ENCODE results near the gene GOLIM4. TPM values are rescaled to one million over a fixed set of nuclear protein-coding genes. Genes with fewer than 3 reads are reported as not detected.
"Not testable (repeated sequence)": the region's sequence is repeated elsewhere in the genome, so short reads cannot be mapped to it uniquely, and the experiment has no call there.

The GOLIM4 gene
- total RNA-seq, 1 donor from 2014 or later: 46.3 TPM

DNA sequence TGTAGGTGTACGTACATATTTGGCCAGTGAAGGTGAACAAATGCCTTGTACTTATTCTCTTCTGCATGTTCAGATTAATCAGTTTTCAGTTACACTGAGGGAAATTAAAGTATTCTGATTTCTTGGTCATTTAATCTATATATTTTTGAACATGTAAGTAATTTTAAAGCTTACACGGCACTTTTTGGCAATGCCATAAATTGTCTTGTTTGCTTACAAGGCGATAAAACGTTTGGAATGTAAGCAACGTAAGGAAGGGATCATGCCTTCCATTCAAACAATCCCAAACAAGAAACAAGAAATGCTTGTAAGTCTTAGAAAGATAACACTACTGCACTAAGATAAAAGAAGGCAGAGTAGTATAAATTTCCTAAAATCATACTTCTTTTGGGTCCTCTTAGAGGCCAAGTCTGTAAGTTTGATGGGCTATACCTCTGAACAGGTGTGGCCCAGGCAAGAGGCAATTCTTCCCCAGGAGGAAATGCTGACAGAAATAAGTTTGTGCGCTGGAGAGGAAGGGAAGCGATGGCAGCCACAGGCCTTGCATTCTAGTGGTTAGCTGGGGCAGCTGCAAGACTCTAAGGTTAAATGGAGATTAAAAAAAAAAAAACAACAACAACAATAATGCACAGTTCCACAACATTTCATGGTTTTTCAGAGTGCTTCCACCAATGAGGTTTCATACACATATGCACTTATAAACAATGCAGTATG lies 73.8 kb downstream of the GOLIM4 start:
- Mint-ChIP-seq H3K27me3 (ENCODE audit: low read depth) (no peaks in the 10 kb centered on the region), H3K36me3 (ENCODE audit: low read depth) (peaks cover 31% of the 10 kb centered on the region), H3K9me3 (ENCODE audit: low read depth) (no peaks in the 10 kb centered on the region), H3K4me1 (ENCODE audit: low read depth) (peaks cover 20% of the 10 kb centered on the region), H3K4me3 (ENCODE audit: unreplicated experiment) (no peak overlapping the region), H3K27ac (ENCODE audit: unreplicated experiment) (no peak overlapping the region)
- no peak for DNase-seq (ENCODE audit: low spot score)
- TF ChIP-seq CTCF (IDR thresholded peaks at IDR 0.05): no peak

GRCh38 chr3:168011280-168011679 lies 84.4 kb downstream of the GOLIM4 start:
- H3K4me1 Mint-ChIP-seq (ENCODE audit: low read depth): not testable (repeated sequence)

GRCh38 chr3:168006584-168006983 lies 89.1 kb downstream of the GOLIM4 start:
- no peak for TF ChIP-seq CTCF (IDR thresholded peaks at IDR 0.05)
- H3K36me3 Mint-ChIP-seq (ENCODE audit: low read depth): peaks cover 16% of the 10 kb centered on the region
- no peak for DNase-seq (ENCODE audit: low spot score)
- H3K9me3 Mint-ChIP-seq (ENCODE audit: low read depth): peaks cover 9% of the 10 kb centered on the region
- H3K4me1 Mint-ChIP-seq (ENCODE audit: low read depth): no peaks in the 10 kb centered on the region
- H3K27me3 Mint-ChIP-seq (ENCODE audit: low read depth): no peaks in the 10 kb centered on the region
- H3K27ac Mint-ChIP-seq (ENCODE audit: unreplicated experiment): no peak overlapping the region
- no peak overlapping the region for H3K4me3 Mint-ChIP-seq (ENCODE audit: unreplicated experiment)

More at GRCh38 chr3:168011280-168011679, 84.4 kb downstream of the GOLIM4 start:
- not testable (repeated sequence) for H3K27me3 Mint-ChIP-seq (ENCODE audit: low read depth); DNase-seq (ENCODE audit: low spot score); H3K27ac Mint-ChIP-seq (ENCODE audit: unreplicated experiment); H3K4me3 Mint-ChIP-seq (ENCODE audit: unreplicated experiment); H3K9me3 Mint-ChIP-seq (ENCODE audit: low read depth)
- peaks cover 18% of the 10 kb centered on the region for H3K36me3 Mint-ChIP-seq (ENCODE audit: low read depth)

DNA sequence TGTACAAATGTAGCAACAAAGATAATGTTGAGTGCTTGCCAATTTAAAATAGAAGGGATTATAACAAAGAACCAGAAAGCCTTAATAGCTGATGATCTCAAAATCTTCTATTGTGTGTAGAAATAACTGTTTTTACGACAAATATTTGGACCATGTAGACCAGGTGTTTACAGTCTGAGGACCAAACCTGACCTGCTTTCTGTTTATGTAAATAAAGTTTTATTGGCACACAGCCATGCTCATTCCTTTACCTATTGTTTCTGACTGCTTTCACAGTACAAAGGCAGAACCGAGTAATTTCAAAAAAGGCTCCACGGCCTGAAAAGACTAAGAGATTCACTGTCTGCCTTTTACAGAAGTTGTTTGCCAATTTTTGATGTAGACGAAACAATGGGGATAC lies 91.8 kb downstream of the GOLIM4 start:
- no peak for DNase-seq (ENCODE audit: low spot score)
- H3K9me3 Mint-ChIP-seq (ENCODE audit: low read depth): peaks cover 9% of the 10 kb centered on the region

GRCh38 chr3:168002786-168003368 lies 92.8 kb downstream of the GOLIM4 start:
- Mint-ChIP-seq H3K4me3 (ENCODE audit: unreplicated experiment) (no peak overlapping the region), H3K4me1 (ENCODE audit: low read depth) (no peaks in the 10 kb centered on the region), H3K9me3 (ENCODE audit: low read depth) (peaks cover 9% of the 10 kb centered on the region), H3K27ac (ENCODE audit: unreplicated experiment) (no peak overlapping the region), H3K36me3 (ENCODE audit: low read depth) (no peaks in the 10 kb centered on the region), H3K27me3 (ENCODE audit: low read depth) (peaks cover 3% of the 10 kb centered on the region)
- TF ChIP-seq CTCF (IDR thresholded peaks at IDR 0.05): no peak
- DNase-seq (ENCODE audit: low spot score): no peak

More for the DNA sequence above, 91.8 kb downstream of the GOLIM4 start:
- Mint-ChIP-seq H3K27me3 (ENCODE audit: low read depth) (peaks cover 3% of the 10 kb centered on the region), H3K36me3 (ENCODE audit: low read depth) (peaks cover 3% of the 10 kb centered on the region), H3K4me3 (ENCODE audit: unreplicated experiment) (no peak overlapping the region), H3K27ac (ENCODE audit: unreplicated experiment) (no peak overlapping the region), H3K4me1 (ENCODE audit: low read depth) (no peaks in the 10 kb centered on the region)
- no peak for TF ChIP-seq CTCF (IDR thresholded peaks at IDR 0.05)

All from chondrocyte (in vitro differentiated cells).